CD4-positive, alpha-beta memory T cell (primary cell): Measurements from ENCODE around the gene ADAMTS12. TPM values are rescaled to one million over a fixed set of nuclear protein-coding genes. Genes with fewer than 3 reads are reported as not detected.

ENCODE experiments used
- CTCF ChIA-PET: fragments of 350-600 bp; sonication (Branson Sonifier 250); formaldehyde crosslinking; loops from one replicate; lab custom pipeline; 2021; ENCODE audit warnings: inconsistent platforms; ENCODE audit not compliant: partially characterized antibody; lab: Charles Lee
- POLR2A ChIA-PET: fragments of 350-600 bp; sonication (Branson Sonifier 250); formaldehyde crosslinking; loops from one replicate; lab custom pipeline; 2021; ENCODE audit not compliant: partially characterized antibody; lab: Charles Lee
- DNase-seq, 5 donors: peaks; one replicate each; pipeline versions ENCODE4 v3.0.0 to v3.0.0-alpha.2; 2020 to 2022; ENCODE audit warnings: mixed read lengths in 1 of 5
- H3K27ac ChIP-seq: one replicate; pipeline ENCODE4 v1.7.0; 2013; ENCODE audit warnings: low read depth, low read length
- H3K27me3 ChIP-seq: 2 replicates; pipeline ENCODE4 v1.7.0; 2013; ENCODE audit warnings: mild to moderate bottlenecking, low read length, moderate library complexity; ENCODE audit not compliant: insufficient read depth
- H3K36me3 ChIP-seq: 2 replicates; pipeline ENCODE4 v1.7.0; 2013; ENCODE audit warnings: mild to moderate bottlenecking, low read length, moderate library complexity; ENCODE audit not compliant: insufficient read depth
- H3K4me1 ChIP-seq: 2 replicates; pipeline ENCODE4 v1.7.0; 2013; ENCODE audit warnings: mild to moderate bottlenecking, low read length, moderate library complexity; ENCODE audit not compliant: insufficient read depth
- H3K4me3 ChIP-seq, 2 donors: one replicate each; pipeline ENCODE4 v1.7.0; 2013; ENCODE audit warnings: low read length in 2 of 2, mild to moderate bottlenecking in 1 of 2
- H3K9me3 ChIP-seq, 2 donors: one replicate each; pipeline ENCODE4 v1.7.0; 2013; ENCODE audit warnings: low read length in 2 of 2, control low read depth in 1 of 2; ENCODE audit not compliant: control insufficient read depth in 1 of 2
- H3K27ac Mint-ChIP-seq, 7 donors: one replicate each; pipeline ENCODE4 v1.8.0; 2020 to 2021; ENCODE audit warnings: mixed read lengths in 7 of 7, mild to moderate bottlenecking in 6 of 7, inconsistent platforms in 3 of 7, moderate library complexity in 3 of 7
- H3K27me3 Mint-ChIP-seq, 2 donors: one replicate each; pipeline ENCODE4 v1.8.0; 2020 to 2021; ENCODE audit warnings: mixed read lengths in 2 of 2
- H3K36me3 Mint-ChIP-seq, 2 donors: one replicate each; pipeline ENCODE4 v1.8.0; 2020 to 2021; ENCODE audit warnings: mixed read lengths in 2 of 2, inconsistent platforms in 1 of 2, mild to moderate bottlenecking in 1 of 2
- H3K4me1 Mint-ChIP-seq, 4 donors: one replicate each; pipeline ENCODE4 v1.8.0; 2020 to 2021; ENCODE audit warnings: mixed read lengths in 4 of 4, mild to moderate bottlenecking in 1 of 4
- H3K4me3 Mint-ChIP-seq, 8 donors: one replicate each; pipeline ENCODE4 v1.8.0; 2020 to 2021; ENCODE audit warnings: mixed read lengths in 8 of 8, mild to moderate bottlenecking in 7 of 8, moderate library complexity in 6 of 8, inconsistent platforms in 3 of 8
- H3K9me3 Mint-ChIP-seq, 8 donors: one replicate each; pipeline ENCODE4 v1.8.0; 2020 to 2021; ENCODE audit warnings: mixed read lengths in 8 of 8, mild to moderate bottlenecking in 5 of 8, inconsistent platforms in 3 of 8, moderate library complexity in 1 of 8
- intact Hi-C: fragments of 100-400 bp; cut with micrococcal nuclease; formaldehyde crosslinking; loops from one replicate; pipeline ENCODE4 v1.15.1; 2023
- polyA plus RNA-seq, 2 donors: library from polyadenylated mRNA; unstranded; fragments of 300-500 nt; fragmentation: Illumina TruSeq; gene quantifications; one replicate each; pipeline ENCODE4 v1.2.3, GENCODE V29; 2021
- total RNA-seq, 2 experiments: library from RNA; stranded (reverse); gene quantifications; one replicate each; pipeline ENCODE4 v1.2.3, GENCODE V29; 2021

The ADAMTS12 gene
- total and polyA plus RNA-seq, 4 experiments from 2014 or later: 0.17 TPM; not detected in 3

DNA sequence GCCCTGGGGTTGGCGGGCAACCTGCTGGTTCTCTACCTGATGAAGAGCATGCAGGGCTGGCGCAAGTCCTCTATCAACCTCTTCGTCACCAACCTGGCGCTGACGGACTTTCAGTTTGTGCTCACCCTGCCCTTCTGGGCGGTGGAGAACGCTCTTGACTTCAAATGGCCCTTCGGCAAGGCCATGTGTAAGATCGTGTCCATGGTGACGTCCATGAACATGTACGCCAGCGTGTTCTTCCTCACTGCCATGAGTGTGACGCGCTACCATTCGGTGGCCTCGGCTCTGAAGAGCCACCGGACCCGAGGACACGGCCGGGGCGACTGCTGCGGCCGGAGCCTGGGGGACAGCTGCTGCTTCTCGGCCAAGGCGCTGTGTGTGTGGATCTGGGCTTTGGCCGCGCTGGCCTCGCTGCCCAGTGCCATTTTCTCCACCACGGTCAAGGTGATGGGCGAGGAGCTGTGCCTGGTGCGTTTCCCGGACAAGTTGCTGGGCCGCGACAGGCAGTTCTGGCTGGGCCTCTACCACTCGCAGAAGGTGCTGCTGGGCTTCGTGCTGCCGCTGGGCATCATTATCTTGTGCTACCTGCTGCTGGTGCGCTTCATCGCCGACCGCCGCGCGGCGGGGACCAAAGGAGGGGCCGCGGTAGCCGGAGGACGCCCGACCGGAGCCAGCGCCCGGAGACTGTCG lies 45.4 kb upstream of the ADAMTS12 start:
- no peaks in the 10 kb centered on the region for H3K9me3 ChIP-seq
- H3K36me3 ChIP-seq: no peaks in the 10 kb centered on the region
- H3K27ac Mint-ChIP-seq: no peak overlapping the region
- H3K36me3 Mint-ChIP-seq: no peaks in the 10 kb centered on the region
- ChIA-PET POLR2A (no interaction called here), CTCF (interaction anchor here (5.6 to 7.6 kb wide), 2 partner anchors 349 to 502 kb away, joined by 49 to 71 read pairs; no protein-coding TSS in a partner anchor)
- no peak overlapping the region for H3K4me3 Mint-ChIP-seq
- no peak overlapping the region for H3K27ac ChIP-seq
- no peaks in the 10 kb centered on the region for H3K4me1 ChIP-seq
- no peak for DNase-seq
- H3K4me1 Mint-ChIP-seq: peaks cover 0 to 8% (median 3%) of the 10 kb centered on the region in 4 donors
- H3K27me3 ChIP-seq: peaks cover 9% of the 10 kb centered on the region
- intact Hi-C loops: no loop called here
- H3K9me3 Mint-ChIP-seq: peaks cover 0 to 2% (median 0%) of the 10 kb centered on the region in 8 donors
- H3K27me3 Mint-ChIP-seq: peaks cover 38 to 39% of the 10 kb centered on the region in 2 donors
- no peak overlapping the region for H3K4me3 ChIP-seq

DNA sequence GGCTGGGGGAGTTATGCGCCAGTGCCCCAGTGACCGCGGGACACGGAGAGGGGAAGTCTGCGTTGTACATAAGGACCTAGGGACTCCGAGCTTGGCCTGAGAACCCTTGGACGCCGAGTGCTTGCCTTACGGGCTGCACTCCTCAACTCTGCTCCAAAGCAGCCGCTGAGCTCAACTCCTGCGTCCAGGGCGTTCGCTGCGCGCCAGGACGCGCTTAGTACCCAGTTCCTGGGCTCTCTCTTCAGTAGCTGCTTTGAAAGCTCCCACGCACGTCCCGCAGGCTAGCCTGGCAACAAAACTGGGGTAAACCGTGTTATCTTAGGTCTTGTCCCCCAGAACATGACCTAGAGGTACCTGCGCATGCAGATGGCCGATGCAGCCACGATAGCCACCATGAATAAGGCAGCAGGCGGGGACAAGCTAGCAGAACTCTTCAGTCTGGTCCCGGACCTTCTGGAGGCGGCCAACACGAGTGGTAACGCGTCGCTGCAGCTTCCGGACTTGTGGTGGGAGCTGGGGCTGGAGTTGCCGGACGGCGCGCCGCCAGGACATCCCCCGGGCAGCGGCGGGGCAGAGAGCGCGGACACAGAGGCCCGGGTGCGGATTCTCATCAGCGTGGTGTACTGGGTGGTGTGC lies 44.7 kb upstream of the ADAMTS12 start, which contains the start of gene RXFP3:
Gene RXFP3, plus strand, starts transcription at position 6 of the 636 bp plus-strand sequence. Its CDS starts 355 bp downstream, at position 361.
- Mint-ChIP-seq H3K36me3 (no peaks in the 10 kb centered on the region), H3K4me3 (peak within 1 kb of the TSS in 2 of 8 donors; percentile 13 to 26), H3K9me3 (peaks cover 0 to 2% (median 0%) of the 10 kb centered on the region in 8 donors), H3K4me1 (peaks cover 0 to 8% (median 3%) of the 10 kb centered on the region in 4 donors), H3K27ac (no peak within 1 kb of the TSS), H3K27me3 (peaks cover 36 to 38% of the 10 kb centered on the region in 2 donors)
- no peak for DNase-seq
- H3K9me3 ChIP-seq: no peaks in the 10 kb centered on the region
- intact Hi-C loops: no loop called here
- ChIA-PET POLR2A (no interaction called here), CTCF (interaction anchor here (0.9 to 7.6 kb wide), 9 partner anchors 11 to 502 kb away, joined by 3 to 71 read pairs (median 10); partner anchors contain the start of gene TARS1)
- H3K4me3 ChIP-seq: no peak within 1 kb of the TSS
- peaks cover 9% of the 10 kb centered on the region for H3K27me3 ChIP-seq
- no peak within 1 kb of the TSS for H3K27ac ChIP-seq
- H3K4me1 ChIP-seq: no peaks in the 10 kb centered on the region
- no peaks in the 10 kb centered on the region for H3K36me3 ChIP-seq

DNA sequence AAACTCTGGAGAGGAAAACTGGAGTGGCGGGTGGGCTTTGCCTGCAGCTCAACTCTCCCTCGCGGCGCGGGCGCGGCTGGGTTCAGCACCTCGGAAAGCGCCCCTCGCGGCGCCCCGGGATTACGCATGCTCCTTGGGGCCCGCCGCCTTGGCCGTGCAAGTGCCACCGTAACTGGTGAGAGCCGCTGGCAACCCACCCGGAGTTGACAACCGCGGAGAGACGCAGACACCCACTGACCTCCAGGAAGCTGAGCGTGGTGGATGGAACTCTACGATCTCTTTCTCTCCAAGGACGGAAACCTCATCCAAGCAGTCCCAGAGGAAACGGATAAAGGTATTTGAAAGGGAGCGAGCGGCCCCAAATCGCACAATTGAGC lies 44.2 kb upstream of the ADAMTS12 start:
- Histone ChIP-seq H3K4me1 (no peaks in the 10 kb centered on the region), H3K9me3 (no peaks in the 10 kb centered on the region), H3K36me3 (no peaks in the 10 kb centered on the region), H3K4me3 (no peak overlapping the region), H3K27ac (no peak overlapping the region), H3K27me3 (peaks cover 9% of the 10 kb centered on the region)
- Mint-ChIP-seq H3K4me1 (peaks cover 0 to 8% (median 3%) of the 10 kb centered on the region in 4 donors), H3K9me3 (peaks cover 0 to 2% (median 0%) of the 10 kb centered on the region in 8 donors), H3K4me3 (no peak overlapping the region), H3K36me3 (no peaks in the 10 kb centered on the region), H3K27me3 (peaks cover 32 to 37% of the 10 kb centered on the region in 2 donors), H3K27ac (no peak overlapping the region)
- ChIA-PET CTCF (interaction anchor here (0.9 to 7.6 kb wide), 12 partner anchors 12 to 501 kb away, joined by 3 to 71 read pairs (median 7); partner anchors contain the start of gene TARS1), POLR2A (no interaction called here)
- intact Hi-C loops: no loop called here
- peak in 4 of 5 donors; percentile 20 to 26 (median 22) for DNase-seq

DNA sequence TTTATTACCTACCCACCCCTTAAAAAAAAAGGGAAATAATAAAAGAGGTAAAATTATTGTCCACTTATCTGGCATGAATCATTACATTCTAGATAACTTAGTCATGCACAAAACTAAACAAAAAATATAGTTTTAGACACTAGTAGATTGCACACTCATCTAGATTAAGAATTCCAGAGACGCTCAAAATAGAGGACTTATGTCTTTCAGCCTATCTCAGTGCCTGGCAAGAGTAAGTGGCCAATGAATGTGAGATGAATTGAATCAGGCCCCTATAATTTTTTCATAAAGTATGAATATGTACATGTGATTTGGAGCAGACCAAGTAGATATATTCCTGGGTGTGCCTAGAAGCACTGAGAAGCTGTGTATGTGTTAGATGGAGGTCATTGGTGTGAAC lies 42.4 kb upstream of the ADAMTS12 start:
- Histone ChIP-seq H3K4me3 (no peak overlapping the region), H3K4me1 (no peaks in the 10 kb centered on the region), H3K27me3 (peaks cover 9% of the 10 kb centered on the region), H3K9me3 (no peaks in the 10 kb centered on the region), H3K27ac (no peak overlapping the region), H3K36me3 (no peaks in the 10 kb centered on the region)
- Mint-ChIP-seq H3K27me3 (peaks cover 24 to 27% of the 10 kb centered on the region in 2 donors), H3K4me3 (peak overlapping the region in 1 of 8 donors; percentile 27), H3K4me1 (peaks cover 0 to 8% (median 3%) of the 10 kb centered on the region in 4 donors), H3K9me3 (peaks cover 0 to 2% (median 0%) of the 10 kb centered on the region in 8 donors), H3K36me3 (no peaks in the 10 kb centered on the region), H3K27ac (no peak overlapping the region)
- intact Hi-C loops: loop anchor here (1.0 to 5.0 kb wide), 3 partner anchors 77 to 462 kb away; no protein-coding TSS in a partner anchor
- CTCF ChIA-PET: interaction anchor here (0.7 to 7.6 kb wide), 20 partner anchors 8 to 503 kb away, joined by 3 to 71 read pairs (median 4); partner anchors contain the start of gene TARS1
- no peak for DNase-seq
- POLR2A ChIA-PET: no interaction called here

DNA sequence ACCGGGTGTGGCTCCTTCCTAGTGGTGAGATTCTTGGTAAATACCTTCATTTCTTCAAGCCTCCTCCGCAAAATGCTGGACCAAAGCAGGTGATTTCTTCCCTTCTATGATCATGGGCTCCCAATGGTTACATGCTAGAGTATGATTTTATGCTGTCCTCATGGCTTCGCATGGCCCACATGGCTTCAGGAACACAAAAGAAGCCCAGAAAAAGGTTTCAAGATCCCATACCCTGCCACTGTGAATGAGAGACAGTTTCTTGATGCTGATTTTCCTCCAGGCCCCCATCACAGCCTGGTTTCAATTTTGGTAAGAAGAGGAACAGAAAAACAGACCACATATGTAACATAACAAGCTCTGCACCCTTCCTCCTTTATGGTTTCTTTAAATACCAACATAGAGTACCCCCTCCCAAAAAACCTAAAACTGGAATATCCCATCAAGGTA lies 42.0 kb upstream of the ADAMTS12 start:
- no peaks in the 10 kb centered on the region for H3K36me3 Mint-ChIP-seq
- H3K4me3 Mint-ChIP-seq: no peak overlapping the region
- Histone ChIP-seq H3K36me3 (no peaks in the 10 kb centered on the region), H3K27ac (no peak overlapping the region), H3K27me3 (peaks cover 9% of the 10 kb centered on the region), H3K4me3 (no peak overlapping the region), H3K4me1 (no peaks in the 10 kb centered on the region), H3K9me3 (no peaks in the 10 kb centered on the region)
- CTCF ChIA-PET: interaction anchor here (0.9 to 7.6 kb wide), 11 partner anchors 8 to 499 kb away, joined by 3 to 71 read pairs (median 5); partner anchors contain the start of gene TARS1
- POLR2A ChIA-PET: no interaction called here
- H3K4me1 Mint-ChIP-seq: peaks cover 0 to 8% (median 3%) of the 10 kb centered on the region in 4 donors
- no peak for DNase-seq
- no peak overlapping the region for H3K27ac Mint-ChIP-seq
- peaks cover 0 to 2% (median 0%) of the 10 kb centered on the region in 8 donors for H3K9me3 Mint-ChIP-seq
- H3K27me3 Mint-ChIP-seq: peaks cover 22 to 25% of the 10 kb centered on the region in 2 donors
- intact Hi-C loops: loop anchor here (1.0 to 5.0 kb wide), 3 partner anchors 76 to 461 kb away; no protein-coding TSS in a partner anchor

DNA sequence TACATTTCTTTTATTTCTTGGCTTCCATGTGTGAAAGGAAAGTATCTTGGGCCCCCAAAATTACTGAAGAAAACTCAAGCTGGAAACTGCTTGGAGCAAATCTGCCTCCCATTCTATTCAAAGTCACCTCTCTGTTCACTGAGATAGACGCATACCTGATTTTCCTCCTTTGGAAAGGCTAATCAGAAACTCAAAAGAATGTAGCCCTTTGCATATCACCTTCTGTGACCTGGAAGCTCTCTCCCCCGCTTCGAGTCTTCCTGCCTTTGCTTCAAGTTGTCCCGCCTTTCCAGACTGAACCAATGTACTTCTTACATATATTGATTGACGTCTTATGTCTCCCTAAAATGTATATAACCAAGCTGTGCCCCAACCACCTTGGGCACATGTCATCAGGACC lies 39.3 kb upstream of the ADAMTS12 start:
- POLR2A ChIA-PET: no interaction called here
- H3K4me3 ChIP-seq: no peak overlapping the region
- intact Hi-C loops: loop anchor here (5.0 kb wide), 1 partner anchor 74 kb away; no protein-coding TSS in a partner anchor
- no peaks in the 10 kb centered on the region for H3K9me3 ChIP-seq
- H3K4me1 ChIP-seq: no peaks in the 10 kb centered on the region
- no peak overlapping the region for H3K27ac ChIP-seq
- CTCF ChIA-PET: interaction anchor here (0.9 to 7.6 kb wide), 2 partner anchors 39 to 496 kb away, joined by 5 to 71 read pairs; no protein-coding TSS in a partner anchor
- Mint-ChIP-seq H3K9me3 (peaks cover 0 to 2% (median 0%) of the 10 kb centered on the region in 8 donors), H3K4me1 (peaks cover 0 to 7% (median 2%) of the 10 kb centered on the region in 4 donors), H3K4me3 (no peak overlapping the region), H3K27ac (no peak overlapping the region), H3K36me3 (no peaks in the 10 kb centered on the region), H3K27me3 (peaks cover 8 to 12% of the 10 kb centered on the region in 2 donors)
- no peaks in the 10 kb centered on the region for H3K36me3 ChIP-seq
- DNase-seq: no peak
- H3K27me3 ChIP-seq: peaks cover 9% of the 10 kb centered on the region
